ENCODE measurements around the gene EML4. TPM values are rescaled to one million over a fixed set of nuclear protein-coding genes. Genes with fewer than 3 reads are reported as not detected.
"Not testable (repeated sequence)": the region's sequence is repeated elsewhere in the genome, so short reads cannot be mapped to it uniquely, and the experiment has no call there.

Gene EML4
- total and polyA plus RNA-seq, 2 donors from 2014 or later: 13.0 to 53.6 TPM

GRCh38 chr2:42124011-42124785 lies 45.0 kb upstream of the EML4 start:
- intact Hi-C loops (cut with DNase I): no loop called here
- no peak overlapping the region for H3K27ac ChIP-seq (ENCODE audit: low read depth in 2 of 2, low read length in 2 of 2)
- no peaks in the 10 kb centered on the region for H3K36me3 ChIP-seq (ENCODE audit: control insufficient read depth in 2 of 3, insufficient read depth in 3 of 3, low read length in 3 of 3)
- no peaks in the 10 kb centered on the region for H3K27me3 ChIP-seq (ENCODE audit: control insufficient read depth, insufficient read depth, low read length)
- peaks cover 7 to 20% (median 9%) of the 10 kb centered on the region in 3 donors for H3K4me1 ChIP-seq (ENCODE audit: control insufficient read depth in 2 of 3, insufficient read depth in 2 of 3, low read depth in 1 of 3, low read length in 3 of 3)
- H3K4me3 ChIP-seq (ENCODE audit: low read length in 3 of 3): no peak overlapping the region
- no peak for TF ChIP-seq CTCF (IDR thresholded peaks at IDR 0.05; ENCODE audit: borderline replicate concordance, extremely low read depth, insufficient read depth)
- DNase-seq (no peak), FAIRE-seq (no peak)
- no peaks in the 10 kb centered on the region for H3K9me3 ChIP-seq (ENCODE audit: control insufficient read depth in 2 of 3, insufficient read depth in 1 of 3, low read length in 3 of 3)
- H3K9ac ChIP-seq (ENCODE audit: low read length in 3 of 3): no peak overlapping the region

GRCh38 chr2:42125841-42126594 lies 43.1 kb upstream of the EML4 start:
- Histone ChIP-seq H3K4me3 (ENCODE audit: low read length in 3 of 3) (no peak overlapping the region), H3K9ac (ENCODE audit: low read length in 3 of 3) (no peak overlapping the region), H3K9me3 (ENCODE audit: control insufficient read depth in 2 of 3, insufficient read depth in 1 of 3, low read length in 3 of 3) (no peaks in the 10 kb centered on the region), H3K4me1 (ENCODE audit: control insufficient read depth in 2 of 3, insufficient read depth in 2 of 3, low read depth in 1 of 3, low read length in 3 of 3) (peaks cover 9 to 23% (median 10%) of the 10 kb centered on the region in 3 donors), H3K27me3 (ENCODE audit: control insufficient read depth, insufficient read depth, low read length) (no peaks in the 10 kb centered on the region), H3K27ac (ENCODE audit: low read depth in 2 of 2, low read length in 2 of 2) (no peak overlapping the region), H3K36me3 (ENCODE audit: control insufficient read depth in 2 of 3, insufficient read depth in 3 of 3, low read length in 3 of 3) (no peaks in the 10 kb centered on the region)
- FAIRE-seq (no peak), DNase-seq (no peak)
- intact Hi-C loops (cut with DNase I): no loop called here
- no peak for TF ChIP-seq CTCF (IDR thresholded peaks at IDR 0.05; ENCODE audit: borderline replicate concordance, extremely low read depth, insufficient read depth)

GRCh38 chr2:42126873-42127272 lies 42.3 kb upstream of the EML4 start:
- intact Hi-C loops (cut with DNase I); H3K9me3 ChIP-seq (ENCODE audit: control insufficient read depth in 2 of 3, insufficient read depth in 1 of 3, low read length in 3 of 3); H3K27ac ChIP-seq (ENCODE audit: low read depth in 2 of 2, low read length in 2 of 2); H3K36me3 ChIP-seq (ENCODE audit: control insufficient read depth in 2 of 3, insufficient read depth in 3 of 3, low read length in 3 of 3); H3K9ac ChIP-seq (ENCODE audit: low read length in 3 of 3); FAIRE-seq; H3K27me3 ChIP-seq (ENCODE audit: control insufficient read depth, insufficient read depth, low read length); H3K4me3 ChIP-seq (ENCODE audit: low read length in 3 of 3); DNase-seq: not testable (repeated sequence)
- peaks cover 9 to 23% (median 10%) of the 10 kb centered on the region in 3 donors for H3K4me1 ChIP-seq (ENCODE audit: control insufficient read depth in 2 of 3, insufficient read depth in 2 of 3, low read depth in 1 of 3, low read length in 3 of 3)
